ENCODE data around the gene USP48.

The USP48 gene

DNA sequence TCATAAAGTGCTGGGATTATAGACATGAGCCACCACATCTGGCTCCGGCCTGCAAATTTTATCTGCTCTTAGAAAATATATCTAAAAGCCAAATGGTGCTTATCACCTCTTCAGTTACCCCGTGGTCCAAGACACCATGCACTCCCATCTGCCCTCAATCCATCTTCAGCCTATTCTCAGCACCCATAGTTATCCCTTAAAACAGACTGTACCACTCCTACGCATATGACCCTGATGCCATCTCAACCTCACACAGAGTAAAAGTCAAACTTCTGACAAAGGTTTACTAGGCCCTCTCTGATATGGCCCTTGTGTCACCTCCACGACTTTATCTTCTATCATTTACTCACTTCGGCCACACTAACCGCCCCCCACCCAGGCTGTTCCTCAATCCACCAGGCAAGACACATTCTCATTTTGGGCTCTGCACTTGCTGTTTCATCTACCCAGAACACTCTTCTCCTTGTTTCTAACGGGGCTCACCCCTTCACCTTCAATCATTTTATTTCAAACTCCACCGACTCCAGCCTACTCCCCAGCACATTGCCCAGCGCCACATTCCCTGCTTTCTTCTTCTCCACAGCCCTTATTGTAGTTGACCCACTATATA lies 33.0 kb downstream of the USP48 start:
- Histone ChIP-seq H3K27me3 (ENCODE audit: control insufficient read depth in 1 of 2, insufficient read depth in 1 of 2, low read length in 2 of 2) (no peaks in the 10 kb centered on the region), H3K14ac (ENCODE audit: low read length in 2 of 2) (no peak overlapping the region), H3K36me3 (ENCODE audit: control insufficient read depth in 1 of 2, insufficient read depth in 2 of 2, low read depth in 1 of 2, low read length in 2 of 2) (peaks cover 32 to 87% of the 10 kb centered on the region in 2 experiments), H3K18ac (ENCODE audit: low read depth in 1 of 2, low read length in 2 of 2) (no peak overlapping the region), H2BK15ac (ENCODE audit: low read depth, poor library complexity, severe bottlenecking) (no peak overlapping the region), H3K4me2 (ENCODE audit: low read length, poor library complexity, severe bottlenecking) (no peak overlapping the region), H3K9me3 (ENCODE audit: control insufficient read depth, low read length) (no peaks in the 10 kb centered on the region), H3K4me1 (ENCODE audit: control insufficient read depth, insufficient read depth, low read depth, low read length) (peaks cover 5% of the 10 kb centered on the region), H3K79me1 (replicated peaks; ENCODE audit: low read length, poor library complexity, severe bottlenecking) (peaks cover 27% of the 10 kb centered on the region), H3K9ac (ENCODE audit: low read length) (no peak overlapping the region), H3K4ac (ENCODE audit: low read depth in 1 of 2, low read length in 2 of 2) (no peak overlapping the region), H2BK12ac (ENCODE audit: low read length in 2 of 2) (no peak overlapping the region), H4K91ac (ENCODE audit: low read length) (no peak overlapping the region), H4K8ac (ENCODE audit: low read length) (no peak overlapping the region), H3K27ac (ENCODE audit: low read length, poor library complexity, severe bottlenecking) (no peak overlapping the region), H2AK5ac (ENCODE audit: low read length, severe bottlenecking) (no peak overlapping the region), H3K23ac (ENCODE audit: low read length in 2 of 2) (no peak overlapping the region), H2AFZ (ENCODE audit: low read depth, low read length) (no peak overlapping the region), H3K4me3 (ENCODE audit: insufficient read depth in 1 of 2, low read depth in 1 of 2, low read length in 2 of 2) (no peak overlapping the region), H2BK5ac (ENCODE audit: low read depth, low read length, poor library complexity, severe bottlenecking) (no peak overlapping the region), H2BK120ac (ENCODE audit: low read depth, low read length) (no peak overlapping the region)
- WGBS, result 92% methylated on average over 9 of the region's 9 CpGs
- DNase-seq, result no peak

DNA sequence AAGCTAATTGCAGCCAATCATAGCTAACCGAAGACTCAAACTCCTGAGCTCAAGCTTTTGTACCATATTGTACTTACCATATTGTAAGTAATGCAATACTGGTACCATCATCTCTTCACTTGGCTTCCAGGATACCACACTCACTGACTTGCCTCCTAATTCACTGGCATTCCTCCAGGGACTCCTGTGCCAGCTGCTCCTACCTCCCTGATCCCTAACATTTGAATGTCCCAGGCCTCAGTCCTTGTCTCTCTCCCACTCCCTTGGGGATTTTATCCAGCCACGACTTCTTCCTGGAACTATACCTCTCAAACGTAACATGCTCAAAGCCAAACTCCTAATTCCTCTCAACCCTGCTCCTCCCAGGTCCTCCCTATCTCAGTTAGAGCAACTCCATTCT lies 33.8 kb downstream of the USP48 start:
- Histone ChIP-seq H4K8ac (ENCODE audit: low read length) (no peak overlapping the region), H3K4ac (ENCODE audit: low read depth in 1 of 2, low read length in 2 of 2) (no peak overlapping the region), H3K14ac (ENCODE audit: low read length in 2 of 2) (no peak overlapping the region), H3K79me1 (replicated peaks; ENCODE audit: low read length, poor library complexity, severe bottlenecking) (peaks cover 24% of the 10 kb centered on the region), H2BK15ac (ENCODE audit: low read depth, poor library complexity, severe bottlenecking) (no peak overlapping the region), H3K27me3 (ENCODE audit: control insufficient read depth in 1 of 2, insufficient read depth in 1 of 2, low read length in 2 of 2) (no peaks in the 10 kb centered on the region), H2BK12ac (ENCODE audit: low read length in 2 of 2) (no peak overlapping the region), H3K9ac (ENCODE audit: low read length) (no peak overlapping the region), H3K18ac (ENCODE audit: low read depth in 1 of 2, low read length in 2 of 2) (no peak overlapping the region), H3K23ac (ENCODE audit: low read length in 2 of 2) (no peak overlapping the region), H3K9me3 (ENCODE audit: control insufficient read depth, low read length) (no peaks in the 10 kb centered on the region), H3K4me3 (ENCODE audit: insufficient read depth in 1 of 2, low read depth in 1 of 2, low read length in 2 of 2) (no peak overlapping the region), H2BK5ac (ENCODE audit: low read depth, low read length, poor library complexity, severe bottlenecking) (no peak overlapping the region), H2BK120ac (ENCODE audit: low read depth, low read length) (no peak overlapping the region), H3K4me1 (ENCODE audit: control insufficient read depth, insufficient read depth, low read depth, low read length) (no peaks in the 10 kb centered on the region), H3K4me2 (ENCODE audit: low read length, poor library complexity, severe bottlenecking) (no peak overlapping the region), H3K36me3 (ENCODE audit: control insufficient read depth in 1 of 2, insufficient read depth in 2 of 2, low read depth in 1 of 2, low read length in 2 of 2) (peaks cover 29 to 84% of the 10 kb centered on the region in 2 experiments), H2AFZ (ENCODE audit: low read depth, low read length) (no peak overlapping the region), H3K27ac (ENCODE audit: low read length, poor library complexity, severe bottlenecking) (no peak overlapping the region), H4K91ac (ENCODE audit: low read length) (no peak overlapping the region), H2AK5ac (ENCODE audit: low read length, severe bottlenecking) (no peak overlapping the region)
- WGBS, result 97% methylated on average over 3 of the region's 3 CpGs
- no peak for DNase-seq

DNA sequence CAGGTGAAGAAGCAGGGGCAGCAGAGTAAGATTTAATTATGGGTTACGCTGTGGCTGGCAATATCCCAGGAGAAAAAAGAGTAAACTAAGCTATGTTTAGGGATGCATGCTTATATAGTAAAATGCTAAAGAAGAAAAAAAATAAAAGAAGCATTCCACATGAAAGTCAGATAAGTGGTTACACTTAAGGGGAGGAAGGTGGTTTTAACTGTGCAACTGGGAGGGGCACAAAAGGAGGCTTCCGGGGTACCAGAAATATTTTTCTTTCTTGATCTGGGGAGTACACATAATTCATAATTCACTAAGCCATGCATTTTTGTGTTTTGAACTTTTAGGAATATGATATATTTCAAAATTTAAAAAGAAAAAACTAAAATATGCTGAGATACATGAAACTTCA lies 39.5 kb downstream of the USP48 start:
- no peak overlapping the region for H2BK120ac ChIP-seq (ENCODE audit: low read depth, low read length)
- H3K9ac ChIP-seq (ENCODE audit: low read length), result no peak overlapping the region
- H2BK15ac ChIP-seq (ENCODE audit: low read depth, poor library complexity, severe bottlenecking), result no peak overlapping the region
- H3K4me1 ChIP-seq (ENCODE audit: control insufficient read depth, insufficient read depth, low read depth, low read length), result peaks cover 3% of the 10 kb centered on the region
- H4K91ac ChIP-seq (ENCODE audit: low read length), result no peak overlapping the region
- no peak overlapping the region for H3K4me2 ChIP-seq (ENCODE audit: low read length, poor library complexity, severe bottlenecking)
- H3K14ac ChIP-seq (ENCODE audit: low read length in 2 of 2), result no peak overlapping the region
- no peak overlapping the region for H2BK12ac ChIP-seq (ENCODE audit: low read length in 2 of 2)
- no peak overlapping the region for H3K4me3 ChIP-seq (ENCODE audit: insufficient read depth in 1 of 2, low read depth in 1 of 2, low read length in 2 of 2)
- no peaks in the 10 kb centered on the region for H3K27me3 ChIP-seq (ENCODE audit: control insufficient read depth in 1 of 2, insufficient read depth in 1 of 2, low read length in 2 of 2)
- H2BK5ac ChIP-seq (ENCODE audit: low read depth, low read length, poor library complexity, severe bottlenecking), result no peak overlapping the region
- H4K8ac ChIP-seq (ENCODE audit: low read length), result no peak overlapping the region
- peaks cover 23% of the 10 kb centered on the region for H3K79me1 ChIP-seq (replicated peaks; ENCODE audit: low read length, poor library complexity, severe bottlenecking)
- no peak for DNase-seq
- no peak overlapping the region for H2AFZ ChIP-seq (ENCODE audit: low read depth, low read length)
- H3K18ac ChIP-seq (ENCODE audit: low read depth in 1 of 2, low read length in 2 of 2), result no peak overlapping the region
- WGBS, result no CpG with 5 or more reads among the region's 2 CpGs
- peaks cover 17 to 86% of the 10 kb centered on the region in 2 experiments for H3K36me3 ChIP-seq (ENCODE audit: control insufficient read depth in 1 of 2, insufficient read depth in 2 of 2, low read depth in 1 of 2, low read length in 2 of 2)
- H3K27ac ChIP-seq (ENCODE audit: low read length, poor library complexity, severe bottlenecking), result no peak overlapping the region
- H3K9me3 ChIP-seq (ENCODE audit: control insufficient read depth, low read length), result no peaks in the 10 kb centered on the region
- H3K23ac ChIP-seq (ENCODE audit: low read length in 2 of 2), result no peak overlapping the region
- no peak overlapping the region for H2AK5ac ChIP-seq (ENCODE audit: low read length, severe bottlenecking)
- H3K4ac ChIP-seq (ENCODE audit: low read depth in 1 of 2, low read length in 2 of 2), result no peak overlapping the region

DNA sequence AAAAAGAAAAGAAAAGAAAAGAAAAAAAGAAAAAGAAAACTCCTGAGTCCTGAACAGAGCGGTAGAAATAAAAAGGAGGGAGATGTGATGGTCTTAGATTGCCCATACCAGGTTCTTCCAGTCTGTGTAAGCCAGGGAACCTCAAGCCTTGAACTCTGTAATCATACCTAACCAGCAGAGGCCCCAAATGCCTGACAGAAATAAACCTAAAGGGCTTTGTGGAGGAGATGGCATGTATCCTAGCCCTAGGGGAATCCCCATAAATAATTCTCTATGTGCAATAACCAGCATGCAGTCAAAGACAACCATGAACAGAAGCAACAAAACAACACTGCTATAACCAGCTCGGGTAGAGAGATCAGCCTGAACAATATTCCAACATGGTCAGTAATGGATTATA lies 40.4 kb downstream of the USP48 start:
- H3K23ac ChIP-seq (ENCODE audit: low read length in 2 of 2), result no peak overlapping the region
- no peak overlapping the region for H2BK15ac ChIP-seq (ENCODE audit: low read depth, poor library complexity, severe bottlenecking)
- no peak overlapping the region for H2BK12ac ChIP-seq (ENCODE audit: low read length in 2 of 2)
- no peak overlapping the region for H3K14ac ChIP-seq (ENCODE audit: low read length in 2 of 2)
- no peaks in the 10 kb centered on the region for H3K9me3 ChIP-seq (ENCODE audit: control insufficient read depth, low read length)
- H3K9ac ChIP-seq (ENCODE audit: low read length), result no peak overlapping the region
- peak; percentile 50 for DNase-seq
- 100% methylated on average over 2 of the region's 2 CpGs for WGBS
- peaks cover 23% of the 10 kb centered on the region for H3K79me1 ChIP-seq (replicated peaks; ENCODE audit: low read length, poor library complexity, severe bottlenecking)
- no peaks in the 10 kb centered on the region for H3K27me3 ChIP-seq (ENCODE audit: control insufficient read depth in 1 of 2, insufficient read depth in 1 of 2, low read length in 2 of 2)
- H3K4me3 ChIP-seq (ENCODE audit: insufficient read depth in 1 of 2, low read depth in 1 of 2, low read length in 2 of 2), result no peak overlapping the region
- H3K18ac ChIP-seq (ENCODE audit: low read depth in 1 of 2, low read length in 2 of 2), result no peak overlapping the region
- no peak overlapping the region for H2BK5ac ChIP-seq (ENCODE audit: low read depth, low read length, poor library complexity, severe bottlenecking)
- H4K8ac ChIP-seq (ENCODE audit: low read length), result no peak overlapping the region
- no peak overlapping the region for H2AK5ac ChIP-seq (ENCODE audit: low read length, severe bottlenecking)
- H4K91ac ChIP-seq (ENCODE audit: low read length), result no peak overlapping the region
- no peak overlapping the region for H3K4ac ChIP-seq (ENCODE audit: low read depth in 1 of 2, low read length in 2 of 2)
- no peak overlapping the region for H3K4me2 ChIP-seq (ENCODE audit: low read length, poor library complexity, severe bottlenecking)
- peaks cover 16 to 79% of the 10 kb centered on the region in 2 experiments for H3K36me3 ChIP-seq (ENCODE audit: control insufficient read depth in 1 of 2, insufficient read depth in 2 of 2, low read depth in 1 of 2, low read length in 2 of 2)
- H3K4me1 ChIP-seq (ENCODE audit: control insufficient read depth, insufficient read depth, low read depth, low read length), result peaks cover 3% of the 10 kb centered on the region
- H2AFZ ChIP-seq (ENCODE audit: low read depth, low read length), result no peak overlapping the region
- no peak overlapping the region for H3K27ac ChIP-seq (ENCODE audit: low read length, poor library complexity, severe bottlenecking)
- H2BK120ac ChIP-seq (ENCODE audit: low read depth, low read length), result no peak overlapping the region
